Esophagus squamous epithelium (tissue), 5 donors: ENCODE measurements around the gene CTH. TPM values are rescaled to one million over a fixed set of nuclear protein-coding genes. Genes with fewer than 3 reads are reported as not detected.

Source experiments
- DNase-seq: peaks from one replicate; lab custom pipeline; 2025; lab: John Stamatoyannopoulos, UW
- H3K27ac ChIP-seq, 4 donors: fragments of 200-600 bp; sonication (generic); one replicate each; pipeline ENCODE4 v1.5.1; 2016 to 2019; ENCODE audit warnings: mild to moderate bottlenecking in 1 of 4
- H3K27me3 ChIP-seq, 4 donors: fragments of 200-600 bp; sonication (generic); 1 replicate in 3 of 4; 2 replicates in 1 of 4; pipeline versions ENCODE4 v1.5.1 to v1.6.0; 2017 to 2021; ENCODE audit warnings: antibody characterized with exemption in 1 of 4
- H3K36me3 ChIP-seq, 3 donors: fragments of 200-600 bp; sonication (generic); one replicate each; pipeline ENCODE4 v1.5.1; 2016 to 2019
- H3K4me1 ChIP-seq, 3 donors: fragments of 200-600 bp; sonication (generic); one replicate each; pipeline ENCODE4 v1.5.1; 2017 to 2019
- H3K4me3 ChIP-seq, 4 donors: fragments of 200-600 bp; sonication (generic); 1 replicate in 3 of 4; 2 replicates in 1 of 4; pipeline ENCODE4 v1.5.1; 2016 to 2019; ENCODE audit warnings: mild to moderate bottlenecking in 2 of 4, moderate library complexity in 1 of 4
- H3K9me3 ChIP-seq, 3 donors: fragments of 200-600 bp; sonication (generic); one replicate each; pipeline ENCODE4 v1.5.1; 2016 to 2019
- POLR2A ChIP-seq, 4 donors: fragments of 450-650 bp; IDR thresholded peaks; one replicate each; pipeline ENCODE4 v1.6.1; 2017; ENCODE audit warnings: antibody characterized with exemption in 4 of 4, mild to moderate bottlenecking in 4 of 4, moderate library complexity in 3 of 4
- WGBS, 2 donors: methylation state at CpG; one replicate each; pipeline ENCODE4 v1.1.5; 2018; 5-methylcytosine and 5-hydroxymethylcytosine counted together
- intact Hi-C: fragments of 100-400 bp; cut with DNase I; formaldehyde crosslinking; loops from one replicate; pipeline ENCODE4 v1.15.0; 2022
- total RNA-seq, 4 donors: library from RNA; depleted of rRNA; stranded (reverse); fragments of >200 nt; gene quantifications; one replicate each; pipeline ENCODE4 v1.1.0, GENCODE V29; 2016
- TF ChIP-seq, protein P1 (sequence below), 6 experiments: fragments of 450-650 bp in 4 of 6; fragments of 200-600 bp in 2 of 6; sonication (generic) in 2 of 6; IDR thresholded peaks; one replicate each; pipeline ENCODE4 v1.5.1; 2016 to 2019; ENCODE audit warnings: antibody characterized with exemption in 6 of 6, mild to moderate bottlenecking in 4 of 6, moderate library complexity in 4 of 6
- donor health status: DM: yes; HTN: yes; CAD: no.

CTH gene
- total RNA-seq, 4 donors from 2014 or later = 0.41 to 3.2 (median 1.1) TPM

- H3K4me1 ChIP-seq = peaks cover 0 to 14% (median 3%) of the 10 kb centered on the region in 3 donors
- intact Hi-C loops = no loop called here
- TF ChIP-seq, protein P1, sequence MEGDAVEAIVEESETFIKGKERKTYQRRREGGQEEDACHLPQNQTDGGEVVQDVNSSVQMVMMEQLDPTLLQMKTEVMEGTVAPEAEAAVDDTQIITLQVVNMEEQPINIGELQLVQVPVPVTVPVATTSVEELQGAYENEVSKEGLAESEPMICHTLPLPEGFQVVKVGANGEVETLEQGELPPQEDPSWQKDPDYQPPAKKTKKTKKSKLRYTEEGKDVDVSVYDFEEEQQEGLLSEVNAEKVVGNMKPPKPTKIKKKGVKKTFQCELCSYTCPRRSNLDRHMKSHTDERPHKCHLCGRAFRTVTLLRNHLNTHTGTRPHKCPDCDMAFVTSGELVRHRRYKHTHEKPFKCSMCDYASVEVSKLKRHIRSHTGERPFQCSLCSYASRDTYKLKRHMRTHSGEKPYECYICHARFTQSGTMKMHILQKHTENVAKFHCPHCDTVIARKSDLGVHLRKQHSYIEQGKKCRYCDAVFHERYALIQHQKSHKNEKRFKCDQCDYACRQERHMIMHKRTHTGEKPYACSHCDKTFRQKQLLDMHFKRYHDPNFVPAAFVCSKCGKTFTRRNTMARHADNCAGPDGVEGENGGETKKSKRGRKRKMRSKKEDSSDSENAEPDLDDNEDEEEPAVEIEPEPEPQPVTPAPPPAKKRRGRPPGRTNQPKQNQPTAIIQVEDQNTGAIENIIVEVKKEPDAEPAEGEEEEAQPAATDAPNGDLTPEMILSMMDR (IDR thresholded peaks at IDR 0.05) = no peak
- TF ChIP-seq POLR2A (IDR thresholded peaks at IDR 0.05) = no peak
- H3K27ac ChIP-seq = no peak overlapping the region
- H3K27me3 ChIP-seq = no peaks in the 10 kb centered on the region
- 77 to 82% methylated on average over 4 of the region's 4 CpGs for WGBS, 2 donors
- DNase-seq = no peak
- H3K36me3 ChIP-seq = no peaks in the 10 kb centered on the region
- no peaks in the 10 kb centered on the region for H3K9me3 ChIP-seq
- no peak overlapping the region for H3K4me3 ChIP-seq
Observed at GRCh38 chr1:70483342-70483741, 72.3 kb downstream of the CTH start.

DNA sequence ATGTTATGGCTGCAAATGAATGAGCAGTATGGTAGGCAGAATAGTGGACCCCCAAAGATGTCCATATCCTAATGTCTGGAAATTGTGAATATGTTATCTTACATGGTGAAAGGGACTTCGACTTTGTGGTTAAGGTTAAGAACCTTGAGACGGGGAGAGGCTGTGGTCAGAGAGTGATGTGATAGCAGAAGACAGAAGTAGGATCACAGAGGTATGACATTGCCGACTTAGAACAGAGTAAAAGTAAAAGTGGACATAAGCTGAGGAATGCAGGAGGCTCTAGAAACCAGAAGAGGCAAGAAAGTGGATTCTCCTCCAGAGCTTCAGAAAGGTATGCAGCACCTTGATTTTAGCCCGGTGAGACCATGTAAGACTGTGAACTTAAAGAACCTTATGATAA is 74.6 kb downstream of the CTH start:
- Histone ChIP-seq H3K27ac (no peak overlapping the region), H3K27me3 (no peaks in the 10 kb centered on the region), H3K9me3 (no peaks in the 10 kb centered on the region), H3K4me3 (no peak overlapping the region), H3K4me1 (peaks cover 0 to 14% (median 3%) of the 10 kb centered on the region in 3 donors), H3K36me3 (no peaks in the 10 kb centered on the region)
- no peak for DNase-seq
- WGBS, 2 donors = 62 to 69% methylated on average over 4 of the region's 4 CpGs
- intact Hi-C loops = no loop called here
- TF ChIP-seq, protein P1 (IDR thresholded peaks at IDR 0.05) = no peak
- TF ChIP-seq POLR2A (IDR thresholded peaks at IDR 0.05) = no peak

- intact Hi-C loops = no loop called here
- H3K36me3 ChIP-seq = no peaks in the 10 kb centered on the region
- no peak overlapping the region for H3K4me3 ChIP-seq
- no peaks in the 10 kb centered on the region for H3K9me3 ChIP-seq
- H3K4me1 ChIP-seq = peaks cover 0 to 14% (median 3%) of the 10 kb centered on the region in 3 donors
- no peak for TF ChIP-seq POLR2A (IDR thresholded peaks at IDR 0.05)
- TF ChIP-seq, protein P1 (IDR thresholded peaks at IDR 0.05) = no peak
- 60 to 80% methylated on average over 1 of the region's 2 CpGs for WGBS, 2 donors
- H3K27me3 ChIP-seq = no peaks in the 10 kb centered on the region
- no peak for DNase-seq
- no peak overlapping the region for H3K27ac ChIP-seq
Observed at GRCh38 chr1:70486676-70487458, 75.8 kb downstream of the CTH start.

GRCh38 chr1:70487459-70487815 is 76.4 kb downstream of the CTH start:
- Histone ChIP-seq H3K9me3 (no peaks in the 10 kb centered on the region), H3K27ac (no peak overlapping the region), H3K4me1 (peaks cover 0 to 14% (median 3%) of the 10 kb centered on the region in 3 donors), H3K36me3 (no peaks in the 10 kb centered on the region), H3K27me3 (no peaks in the 10 kb centered on the region), H3K4me3 (no peak overlapping the region)
- 92 to 94% methylated on average over 2 of the region's 2 CpGs for WGBS, 2 donors
- no peak for DNase-seq
- intact Hi-C loops = no loop called here
- TF ChIP-seq POLR2A (IDR thresholded peaks at IDR 0.05) = no peak
- TF ChIP-seq, protein P1 (IDR thresholded peaks at IDR 0.05) = no peak

GRCh38 chr1:70487910-70488665 is 77.0 kb downstream of the CTH start:
- no peak for DNase-seq
- H3K36me3 ChIP-seq = no peaks in the 10 kb centered on the region

More at GRCh38 chr1:70487910-70488665, 77.0 kb downstream of the CTH start:
- peaks cover 0 to 14% (median 3%) of the 10 kb centered on the region in 3 donors for H3K4me1 ChIP-seq
- H3K27me3 ChIP-seq = no peaks in the 10 kb centered on the region
- no peak overlapping the region for H3K27ac ChIP-seq
- TF ChIP-seq, protein P1 (IDR thresholded peaks at IDR 0.05) = peak in 4 of 6 experiments; percentile 24 to 66 (median 46)
- no peak for TF ChIP-seq POLR2A (IDR thresholded peaks at IDR 0.05)
- no peaks in the 10 kb centered on the region for H3K9me3 ChIP-seq
- 57 to 62% methylated on average over 6 of the region's 6 CpGs for WGBS, 2 donors
- no peak overlapping the region for H3K4me3 ChIP-seq
- intact Hi-C loops = no loop called here
